ENCODE data around the gene TMEM120B.

GRCh38 chr12:121784460-121784859 is 71.9 kb downstream of the TMEM120B start:
- no peak for TF ChIP-seq EZH2phosphoT487 (IDR thresholded peaks at IDR 0.05; ENCODE audit: low read depth)
- TF ChIP-seq, protein P1, sequence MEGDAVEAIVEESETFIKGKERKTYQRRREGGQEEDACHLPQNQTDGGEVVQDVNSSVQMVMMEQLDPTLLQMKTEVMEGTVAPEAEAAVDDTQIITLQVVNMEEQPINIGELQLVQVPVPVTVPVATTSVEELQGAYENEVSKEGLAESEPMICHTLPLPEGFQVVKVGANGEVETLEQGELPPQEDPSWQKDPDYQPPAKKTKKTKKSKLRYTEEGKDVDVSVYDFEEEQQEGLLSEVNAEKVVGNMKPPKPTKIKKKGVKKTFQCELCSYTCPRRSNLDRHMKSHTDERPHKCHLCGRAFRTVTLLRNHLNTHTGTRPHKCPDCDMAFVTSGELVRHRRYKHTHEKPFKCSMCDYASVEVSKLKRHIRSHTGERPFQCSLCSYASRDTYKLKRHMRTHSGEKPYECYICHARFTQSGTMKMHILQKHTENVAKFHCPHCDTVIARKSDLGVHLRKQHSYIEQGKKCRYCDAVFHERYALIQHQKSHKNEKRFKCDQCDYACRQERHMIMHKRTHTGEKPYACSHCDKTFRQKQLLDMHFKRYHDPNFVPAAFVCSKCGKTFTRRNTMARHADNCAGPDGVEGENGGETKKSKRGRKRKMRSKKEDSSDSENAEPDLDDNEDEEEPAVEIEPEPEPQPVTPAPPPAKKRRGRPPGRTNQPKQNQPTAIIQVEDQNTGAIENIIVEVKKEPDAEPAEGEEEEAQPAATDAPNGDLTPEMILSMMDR (IDR thresholded peaks at IDR 0.05; ENCODE audit: low read depth, low read length), result no peak

Data from OCI-LY3 (cell line).